Stimulated activated CD8-positive, alpha-beta memory T cell treated with anti-CD3 and anti-CD28 coated beads, Interleukin-4, amount 100 ng/mL, for 1 hour (primary cell): ENCODE data around the gene FOXE1.
A peak's percentile ranks its signal among the peaks of the same experiment; 100 is the strongest.

Experiments
- DNase-seq, 2 donors: peaks; one replicate each; pipeline ENCODE4 v3.0.0-alpha.2; 2020; ENCODE audit warnings: low read depth in 2 of 2, low spot score in 1 of 2

FOXE1 gene

GRCh38 chr9:97864396-97864795 lies 11.4 kb downstream of the FOXE1 start:
- DNase-seq = no peak

DNA sequence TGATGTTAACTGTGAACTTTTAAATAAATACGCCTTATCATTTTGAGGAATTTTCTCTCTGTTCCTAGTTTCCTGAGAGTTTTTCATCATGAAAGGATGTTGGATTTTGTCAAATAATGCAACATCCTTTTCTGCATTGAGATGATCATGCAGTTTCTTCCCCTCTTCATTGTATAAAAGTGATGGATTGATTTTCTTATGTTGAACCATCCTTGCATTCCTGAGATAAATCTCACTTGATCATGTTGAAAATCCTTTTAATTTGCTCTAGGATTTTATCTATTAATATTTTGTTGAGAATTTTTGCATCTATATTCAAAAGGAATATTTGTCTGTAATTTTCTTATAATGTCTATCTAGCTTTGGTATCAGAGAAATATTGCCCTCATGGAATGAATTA lies 13.3 kb downstream of the FOXE1 start:
- DNase-seq = no peak

GRCh38 chr9:97866848-97867247 lies 13.8 kb downstream of the FOXE1 start:
- no peak for DNase-seq

DNA sequence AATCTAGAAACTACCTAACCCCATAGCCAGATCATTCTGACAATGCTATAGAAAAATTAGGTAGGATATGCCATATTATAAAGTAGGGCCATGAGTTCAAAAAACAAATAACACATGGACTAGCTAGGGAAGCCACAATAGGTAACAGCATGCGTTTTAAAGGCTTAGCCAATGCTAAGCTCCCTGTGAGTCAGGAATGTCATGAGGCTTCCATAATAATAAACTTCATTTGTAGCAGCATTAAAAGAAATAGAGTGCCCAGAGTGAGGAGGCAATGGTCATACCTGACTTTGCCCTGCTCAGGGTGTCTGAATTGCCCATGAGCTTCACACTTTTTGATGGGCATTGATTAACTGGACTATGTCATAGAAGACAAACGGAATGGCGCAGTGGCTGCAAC lies 15.8 kb downstream of the FOXE1 start:
- no peak for DNase-seq

DNA sequence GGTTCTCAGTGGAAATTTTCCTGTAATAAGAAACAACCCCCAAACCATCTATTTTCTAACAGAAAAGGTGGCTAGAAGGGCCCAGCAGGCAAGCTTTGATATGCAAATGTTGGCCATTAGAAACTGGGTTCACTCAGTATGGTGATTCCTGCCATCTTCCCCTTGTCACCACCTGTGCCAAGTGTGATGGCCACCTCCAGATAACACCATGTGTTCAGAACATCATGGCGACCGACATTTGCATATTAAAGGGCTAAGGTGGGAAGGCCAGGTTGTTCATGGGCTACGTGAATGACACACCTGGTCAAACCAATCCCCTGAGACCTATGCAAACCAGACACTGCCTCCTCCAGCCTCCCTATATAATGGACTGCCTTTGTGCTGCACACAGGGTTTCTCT lies 20.4 kb downstream of the FOXE1 start:
- no peak for DNase-seq

- DNase-seq = no peak
Observed at GRCh38 chr9:97873882-97874281, 20.9 kb downstream of the FOXE1 start.

DNA sequence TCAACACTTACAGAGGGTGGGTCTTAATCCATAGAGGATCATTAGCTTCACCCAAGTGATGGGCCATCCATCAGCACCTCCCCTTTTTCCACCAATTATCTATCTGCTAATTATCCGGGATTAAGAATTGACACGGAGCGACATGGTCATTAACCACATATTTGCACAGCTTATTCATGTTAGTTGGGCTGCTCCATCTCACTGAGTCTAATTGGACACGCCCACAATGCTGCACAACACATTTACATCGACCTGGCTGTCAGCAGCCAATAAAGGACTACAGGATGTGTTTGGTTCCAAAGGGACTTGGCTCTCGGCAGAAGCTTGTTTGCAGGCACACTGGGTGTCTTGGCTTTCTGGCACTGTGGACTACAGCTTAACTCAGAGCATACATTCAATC lies 21.6 kb downstream of the FOXE1 start:
- no peak for DNase-seq

DNA sequence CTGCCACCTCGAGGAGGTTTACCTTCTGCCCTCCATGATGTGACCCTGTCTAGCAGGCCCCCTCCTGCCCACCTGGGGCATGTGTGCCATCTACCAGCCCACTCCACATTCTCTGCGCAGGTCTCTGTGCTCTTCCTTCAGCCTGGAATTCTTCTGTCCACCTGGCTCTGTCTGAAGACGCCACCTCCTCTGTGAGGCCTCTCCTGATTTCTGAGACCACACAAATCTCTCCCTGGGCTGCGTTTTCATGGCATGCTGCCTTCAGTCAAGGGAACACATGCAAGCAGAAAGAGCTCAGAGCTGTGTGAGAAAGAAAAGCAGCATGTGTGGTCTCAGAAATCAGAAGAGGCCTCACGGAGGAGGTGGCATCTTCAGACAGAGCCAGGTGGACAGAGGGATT lies 22.1 kb downstream of the FOXE1 start:
- no peak for DNase-seq

DNA sequence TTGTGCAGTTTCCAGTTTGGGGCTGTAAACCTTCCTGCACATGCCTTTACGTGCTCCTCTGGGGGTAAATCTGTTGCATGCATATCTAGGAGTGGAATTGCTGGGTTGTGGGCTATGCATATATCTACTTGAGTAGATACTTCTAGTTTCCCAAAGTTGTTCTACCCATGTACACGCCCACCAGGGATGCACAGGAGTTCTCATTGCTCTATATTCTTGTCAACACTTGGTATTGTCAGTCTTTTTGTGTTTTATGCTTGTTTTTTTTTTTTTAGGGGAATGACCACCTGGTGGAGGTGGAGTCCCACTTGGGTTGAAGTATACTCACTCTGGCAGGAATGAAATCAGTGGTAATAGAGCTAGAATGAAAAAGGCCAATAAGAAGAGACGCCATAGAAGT lies 23.0 kb downstream of the FOXE1 start:
- DNase-seq = no peak

- DNase-seq = no peak
Observed at GRCh38 chr9:97880336-97880735, 27.3 kb downstream of the FOXE1 start.

DNA sequence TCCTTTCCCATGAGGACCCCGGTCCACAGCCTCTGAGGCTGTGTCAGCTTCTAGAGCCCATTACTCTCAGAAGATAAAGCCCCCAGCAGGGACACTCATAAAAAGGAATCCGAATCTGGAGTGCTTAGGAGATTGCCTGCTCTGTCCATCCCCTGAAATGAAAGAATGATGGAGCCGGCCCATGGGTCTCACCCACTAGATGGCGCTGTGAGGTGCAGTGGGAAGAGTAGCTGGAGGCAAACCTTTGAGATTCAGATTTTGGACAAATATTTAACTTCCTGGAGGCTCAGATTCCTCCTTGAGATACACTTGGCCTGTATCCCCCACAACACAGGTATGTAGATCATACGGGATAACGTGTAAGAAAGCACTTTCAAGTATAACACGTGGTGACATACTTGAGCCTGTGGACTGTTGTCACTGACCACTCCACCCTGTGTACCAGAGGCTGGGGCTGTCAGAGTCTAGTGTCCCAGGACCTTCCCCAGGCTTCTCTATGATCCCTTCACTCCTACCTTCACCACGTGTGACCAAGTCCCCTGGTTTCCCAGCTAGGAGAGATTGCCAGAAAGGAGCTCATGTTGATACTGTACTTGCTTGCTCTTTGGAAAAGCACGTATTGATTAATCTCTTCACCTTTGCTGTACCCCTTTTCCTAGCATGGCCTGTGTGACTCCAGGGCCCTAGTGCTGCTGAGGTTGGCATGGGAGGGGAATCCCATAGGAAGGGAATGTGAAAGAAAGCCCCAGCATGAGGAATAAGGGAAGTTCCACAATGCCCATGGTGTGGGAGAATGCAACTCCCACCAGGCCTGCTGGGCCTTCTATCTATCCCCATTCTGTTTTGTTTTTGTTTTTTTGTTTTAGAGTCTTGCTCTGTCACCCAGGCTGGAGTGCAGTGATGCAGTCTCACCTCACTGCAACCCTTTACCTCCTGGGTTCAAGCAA lies 37.2 kb downstream of the FOXE1 start:
- peak; percentile 20 to 40 for DNase-seq

DNA sequence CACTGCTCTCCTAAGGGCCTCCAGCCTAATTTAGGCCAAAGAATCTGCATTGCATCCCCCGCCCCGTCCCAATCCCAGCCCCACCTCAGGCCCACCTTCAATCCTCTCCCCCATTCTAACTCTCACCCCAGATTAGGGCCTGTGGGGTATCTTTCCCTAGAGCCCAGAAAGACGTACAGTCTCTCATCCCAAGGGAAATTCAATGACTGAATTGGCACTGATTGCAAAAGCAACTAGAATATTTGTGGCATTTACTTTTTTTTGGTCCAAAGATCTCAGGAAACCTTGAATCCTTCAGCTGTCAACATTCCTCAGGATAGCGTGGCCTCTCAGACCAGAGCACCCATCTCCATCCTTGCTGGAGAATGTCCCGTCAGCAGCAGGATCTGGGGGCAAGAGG lies 38.7 kb downstream of the FOXE1 start:
- DNase-seq = no peak

GRCh38 chr9:97892421-97892820 lies 39.4 kb downstream of the FOXE1 start:
- DNase-seq = no peak

- DNase-seq = no peak
Observed at GRCh38 chr9:97895211-97895610, 42.2 kb downstream of the FOXE1 start.

DNA sequence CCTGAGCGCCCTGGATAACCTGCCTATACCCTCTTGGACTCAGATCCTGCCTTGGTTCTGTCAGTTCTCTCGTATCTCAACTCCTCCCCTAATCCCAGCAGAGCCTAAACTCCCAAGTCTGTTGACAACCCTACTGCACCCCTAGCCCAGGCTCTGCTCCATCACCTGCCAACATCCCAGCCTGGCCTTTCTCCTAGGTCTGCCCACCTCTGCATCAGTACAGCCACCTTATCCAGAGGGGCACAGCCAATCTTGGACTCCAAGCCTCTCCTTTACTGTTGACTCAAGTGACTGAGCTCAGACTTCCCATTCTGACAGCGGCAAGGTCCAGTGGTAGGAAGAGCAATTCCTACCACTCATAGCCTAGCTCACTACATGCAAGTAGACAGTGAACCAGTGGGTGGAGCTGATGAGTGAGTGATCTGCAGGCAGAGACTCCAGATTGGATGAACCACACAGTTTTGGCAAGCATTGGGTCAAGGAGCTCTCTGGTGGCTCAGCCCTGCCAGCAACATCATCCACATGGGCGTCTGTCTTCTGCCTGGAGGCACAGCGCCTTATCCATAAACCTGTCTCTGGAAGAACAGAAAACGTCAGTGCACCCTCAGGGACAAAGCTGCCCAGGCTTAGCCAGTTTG lies 42.8 kb downstream of the FOXE1 start:
- no peak for DNase-seq

DNA sequence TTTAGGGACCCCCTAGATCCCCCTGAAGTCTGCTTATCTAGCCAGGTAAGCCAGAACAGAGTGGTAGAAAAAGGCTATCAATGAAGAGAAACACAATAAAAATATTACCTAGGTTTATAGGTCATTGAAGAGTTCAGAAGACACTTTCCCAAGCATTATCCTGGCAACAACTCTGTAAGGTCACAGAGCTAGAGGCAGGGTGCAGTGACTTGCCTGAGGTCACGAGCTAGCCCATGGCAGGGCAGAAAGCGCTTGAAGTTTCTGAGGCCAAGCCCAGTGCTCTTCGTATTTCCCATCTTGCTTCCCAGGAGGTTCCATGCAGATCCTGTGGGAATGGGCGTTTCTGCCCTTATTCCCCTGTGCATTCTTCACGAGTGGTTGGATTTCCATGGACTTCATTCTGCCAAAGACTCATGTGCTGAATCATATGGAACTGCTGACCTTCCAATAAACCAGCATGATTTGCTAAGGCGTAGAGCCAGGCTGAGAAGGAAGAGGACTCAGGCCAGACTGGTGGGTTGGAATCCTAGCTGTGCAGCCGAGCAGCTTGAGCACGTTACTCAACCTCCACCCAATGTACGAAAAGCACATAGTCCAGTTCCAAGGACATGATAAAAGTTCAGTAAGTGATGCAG lies 47.2 kb downstream of the FOXE1 start:
- no peak for DNase-seq

- no peak for DNase-seq
Observed at GRCh38 chr9:97900738-97901565, 47.9 kb downstream of the FOXE1 start.

DNA sequence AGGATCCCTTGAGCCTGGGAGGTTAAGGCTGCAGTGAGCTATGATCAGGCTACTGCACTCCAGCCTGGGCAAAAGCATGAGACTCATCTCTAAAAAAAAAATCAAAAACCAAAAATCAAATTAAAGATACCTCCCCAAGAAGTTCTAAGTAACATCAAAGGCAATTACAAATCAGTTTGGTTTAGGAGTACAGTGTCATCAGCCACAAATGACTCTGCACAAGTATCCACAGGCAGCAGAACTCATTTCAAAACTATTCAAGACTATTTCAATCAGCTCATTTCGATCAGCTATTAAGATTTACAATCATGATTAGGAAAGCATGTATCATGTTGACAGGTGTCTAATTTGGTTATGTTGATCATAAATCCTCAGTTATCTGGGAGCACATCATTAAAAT lies 50.2 kb downstream of the FOXE1 start:
- DNase-seq = no peak

GRCh38 chr9:97904725-97905124 lies 51.7 kb downstream of the FOXE1 start:
- no peak for DNase-seq

GRCh38 chr9:97905228-97905627 lies 52.2 kb downstream of the FOXE1 start:
- DNase-seq = peak in 1 of 2 donors; percentile 21
